ENCODE measurements around the gene TFAP2A.

TFAP2A gene

GRCh38 chr6:10453596-10453995, 38.7 kb upstream of the TFAP2A start:
- Histone ChIP-seq H4K20me1 (ENCODE audit: insufficient read depth, low read length) (no peaks in the 10 kb centered on the region), H3K9me2 (ENCODE audit: low read depth, low read length) (no peaks in the 10 kb centered on the region), H3K4me1 (ENCODE audit: insufficient read depth, low read length, severe bottlenecking) (no peaks in the 10 kb centered on the region), H3K9ac (ENCODE audit: low read length) (no peak overlapping the region), H3F3A (ENCODE audit: insufficient read depth, low read length) (no peaks in the 10 kb centered on the region), H3K27me3 (ENCODE audit: insufficient read depth, low read length) (no peaks in the 10 kb centered on the region), H3K4me2 (ENCODE audit: low read length) (no peak overlapping the region), H3K36me3 (ENCODE audit: insufficient read depth, low read length) (no peaks in the 10 kb centered on the region), H3K27ac (ENCODE audit: low read depth, low read length, poor library complexity, severe bottlenecking) (no peak overlapping the region), H3K4me3 (ENCODE audit: low read depth, low read length, poor library complexity, severe bottlenecking) (no peak overlapping the region), H3K79me2 (ENCODE audit: insufficient read depth, low read length) (no peaks in the 10 kb centered on the region), H2AFZ (ENCODE audit: low read length) (no peak overlapping the region), H3K9me3 (ENCODE audit: low read length) (no peaks in the 10 kb centered on the region)
- TF ChIP-seq EZH2 (IDR thresholded peaks at IDR 0.05; ENCODE audit: borderline replicate concordance, low read length) = no peak
- no peak for TF ChIP-seq CTCF (IDR thresholded peaks at IDR 0.05; ENCODE audit: low read length)

- TF ChIP-seq EZH2 (IDR thresholded peaks at IDR 0.05; ENCODE audit: borderline replicate concordance, low read length) (no peak), CTCF (IDR thresholded peaks at IDR 0.05; ENCODE audit: low read length) (no peak)
- H3K4me3 ChIP-seq (ENCODE audit: low read depth, low read length, poor library complexity, severe bottlenecking) = no peak overlapping the region
- H3K9me3 ChIP-seq (ENCODE audit: low read length) = no peaks in the 10 kb centered on the region
- no peaks in the 10 kb centered on the region for H3K27me3 ChIP-seq (ENCODE audit: insufficient read depth, low read length)
- H3K79me2 ChIP-seq (ENCODE audit: insufficient read depth, low read length) = no peaks in the 10 kb centered on the region
- no peak overlapping the region for H2AFZ ChIP-seq (ENCODE audit: low read length)
- H4K20me1 ChIP-seq (ENCODE audit: insufficient read depth, low read length) = no peaks in the 10 kb centered on the region
- H3K4me2 ChIP-seq (ENCODE audit: low read length) = no peak overlapping the region
- H3K9ac ChIP-seq (ENCODE audit: low read length) = no peak overlapping the region
- H3K9me2 ChIP-seq (ENCODE audit: low read depth, low read length) = no peaks in the 10 kb centered on the region
- H3F3A ChIP-seq (ENCODE audit: insufficient read depth, low read length) = no peaks in the 10 kb centered on the region
- no peaks in the 10 kb centered on the region for H3K4me1 ChIP-seq (ENCODE audit: insufficient read depth, low read length, severe bottlenecking)
- H3K36me3 ChIP-seq (ENCODE audit: insufficient read depth, low read length) = no peaks in the 10 kb centered on the region
- H3K27ac ChIP-seq (ENCODE audit: low read depth, low read length, poor library complexity, severe bottlenecking) = no peak overlapping the region
Observed at GRCh38 chr6:10451828-10452509, 37.1 kb upstream of the TFAP2A start.

- Histone ChIP-seq H3K27ac (ENCODE audit: low read depth, low read length, poor library complexity, severe bottlenecking) (no peak overlapping the region), H3K4me1 (ENCODE audit: insufficient read depth, low read length, severe bottlenecking) (no peaks in the 10 kb centered on the region)
Observed at GRCh38 chr6:10451394-10451793, 36.5 kb upstream of the TFAP2A start.

More at GRCh38 chr6:10451394-10451793, 36.5 kb upstream of the TFAP2A start:
- no peak overlapping the region for H3K4me2 ChIP-seq (ENCODE audit: low read length)
- no peak overlapping the region for H3K9ac ChIP-seq (ENCODE audit: low read length)
- no peaks in the 10 kb centered on the region for H3K9me2 ChIP-seq (ENCODE audit: low read depth, low read length)
- no peaks in the 10 kb centered on the region for H3F3A ChIP-seq (ENCODE audit: insufficient read depth, low read length)
- peak; percentile 27; the same call in 1 of the 2 replicates for TF ChIP-seq CTCF (IDR thresholded peaks at IDR 0.05; ENCODE audit: low read length)
- TF ChIP-seq EZH2 (IDR thresholded peaks at IDR 0.05; ENCODE audit: borderline replicate concordance, low read length) = no peak
- no peak overlapping the region for H2AFZ ChIP-seq (ENCODE audit: low read length)
- H4K20me1 ChIP-seq (ENCODE audit: insufficient read depth, low read length) = no peaks in the 10 kb centered on the region
- H3K9me3 ChIP-seq (ENCODE audit: low read length) = no peaks in the 10 kb centered on the region
- no peaks in the 10 kb centered on the region for H3K36me3 ChIP-seq (ENCODE audit: insufficient read depth, low read length)
- no peaks in the 10 kb centered on the region for H3K27me3 ChIP-seq (ENCODE audit: insufficient read depth, low read length)
- H3K4me3 ChIP-seq (ENCODE audit: low read depth, low read length, poor library complexity, severe bottlenecking) = no peak overlapping the region
- no peaks in the 10 kb centered on the region for H3K79me2 ChIP-seq (ENCODE audit: insufficient read depth, low read length)
